ENCODE results near the gene INO80.

The INO80 gene

GRCh38 chr15:41024131-41024530 lies 91.9 kb downstream of the INO80 start:
- DNase-seq (ENCODE audit: low spot score): no peak
- TF ChIP-seq CTCF (IDR thresholded peaks at IDR 0.05; ENCODE audit: extremely low read depth, insufficient read depth, missing control alignments): no peak
- in situ Hi-C loops (cut with MboI; ENCODE audit: low pct_unique_long_range_greater_than_20kb, low sequenced_read_pairs, unreplicated experiment): no loop called here

- peak; percentile 80 for TF ChIP-seq CTCF (IDR thresholded peaks at IDR 0.05; ENCODE audit: extremely low read depth, insufficient read depth, missing control alignments)
- peak; percentile 47 for DNase-seq (ENCODE audit: low spot score)
- in situ Hi-C loops (cut with MboI; ENCODE audit: low pct_unique_long_range_greater_than_20kb, low sequenced_read_pairs, unreplicated experiment): no loop called here
These were observed 93.5 kb downstream of the INO80 start for GRCh38 chr15:41022487-41023090.

- in situ Hi-C loops (cut with MboI; ENCODE audit: low pct_unique_long_range_greater_than_20kb, low sequenced_read_pairs, unreplicated experiment): no loop called here
- no peak for TF ChIP-seq CTCF (IDR thresholded peaks at IDR 0.05; ENCODE audit: extremely low read depth, insufficient read depth, missing control alignments)
- DNase-seq (ENCODE audit: low spot score): no peak
These were observed 95.3 kb downstream of the INO80 start for GRCh38 chr15:41020829-41021228.

GRCh38 chr15:41020311-41020710 lies 95.8 kb downstream of the INO80 start:
- in situ Hi-C loops (cut with MboI; ENCODE audit: low pct_unique_long_range_greater_than_20kb, low sequenced_read_pairs, unreplicated experiment): no loop called here
- TF ChIP-seq CTCF (IDR thresholded peaks at IDR 0.05; ENCODE audit: extremely low read depth, insufficient read depth, missing control alignments): no peak
- no peak for DNase-seq (ENCODE audit: low spot score)

GRCh38 chr15:41019174-41019573 lies 96.9 kb downstream of the INO80 start:
- TF ChIP-seq CTCF (IDR thresholded peaks at IDR 0.05; ENCODE audit: extremely low read depth, insufficient read depth, missing control alignments): no peak
- in situ Hi-C loops (cut with MboI; ENCODE audit: low pct_unique_long_range_greater_than_20kb, low sequenced_read_pairs, unreplicated experiment): no loop called here
- no peak for DNase-seq (ENCODE audit: low spot score)

GRCh38 chr15:41018534-41018933 lies 97.5 kb downstream of the INO80 start:
- in situ Hi-C loops (cut with MboI; ENCODE audit: low pct_unique_long_range_greater_than_20kb, low sequenced_read_pairs, unreplicated experiment): no loop called here
- no peak for DNase-seq (ENCODE audit: low spot score)
- no peak for TF ChIP-seq CTCF (IDR thresholded peaks at IDR 0.05; ENCODE audit: extremely low read depth, insufficient read depth, missing control alignments)
